HFFc6 (cell line): Measurements from ENCODE around the gene MUTYH. TPM values are rescaled to one million over a fixed set of nuclear protein-coding genes. Genes with fewer than 3 reads are reported as not detected.

Experiments
- DNase-seq: peaks from one replicate; pipeline ENCODE4 v3.0.0-alpha.2; 2018
- H3K27ac Mint-ChIP-seq: 2 replicates; pipeline ENCODE4 v1.8.0; 2020; ENCODE audit warnings: mild to moderate bottlenecking, mixed read lengths
- H3K27me3 Mint-ChIP-seq: 2 replicates; pipeline ENCODE4 v1.8.0; 2021; ENCODE audit warnings: mild to moderate bottlenecking, moderate library complexity, mixed read lengths; ENCODE audit not compliant: insufficient read depth
- H3K36me3 Mint-ChIP-seq: 2 replicates; pipeline ENCODE4 v1.8.0; 2021; ENCODE audit warnings: low read depth, mixed read lengths
- H3K4me1 Mint-ChIP-seq: 2 replicates; pipeline ENCODE4 v1.8.0; 2020; ENCODE audit warnings: low read depth, mixed read lengths
- H3K4me3 Mint-ChIP-seq: 2 replicates; pipeline ENCODE4 v1.8.0; 2020; ENCODE audit warnings: mild to moderate bottlenecking, moderate library complexity, mixed read lengths
- H3K9me3 Mint-ChIP-seq: 2 replicates; pipeline ENCODE4 v1.8.0; 2020; ENCODE audit warnings: mild to moderate bottlenecking, mixed read lengths
- CTCF ChIP-seq: fragments of 200-600 bp; sonication (generic); IDR thresholded peaks from 2 replicates; pipeline ENCODE4 v1.5.0; 2021; ENCODE audit warnings: antibody characterized with exemption, mild to moderate bottlenecking
- total RNA-seq, 6 experiments: library from RNA; stranded (reverse); fragmentation: NEBNext Ultra II Directional; extraction: Animal tissue kit (Norgen Biotek cat#: 25700); gene quantifications; 2 replicates in 1 of 6; 3 replicates in 5 of 6; pipeline ENCODE4 v1.2.3, GENCODE V29; 2021

The MUTYH gene
- total RNA-seq, 6 experiments from 2014 or later: 8.7 to 12.9 (median 10.5) TPM

DNA sequence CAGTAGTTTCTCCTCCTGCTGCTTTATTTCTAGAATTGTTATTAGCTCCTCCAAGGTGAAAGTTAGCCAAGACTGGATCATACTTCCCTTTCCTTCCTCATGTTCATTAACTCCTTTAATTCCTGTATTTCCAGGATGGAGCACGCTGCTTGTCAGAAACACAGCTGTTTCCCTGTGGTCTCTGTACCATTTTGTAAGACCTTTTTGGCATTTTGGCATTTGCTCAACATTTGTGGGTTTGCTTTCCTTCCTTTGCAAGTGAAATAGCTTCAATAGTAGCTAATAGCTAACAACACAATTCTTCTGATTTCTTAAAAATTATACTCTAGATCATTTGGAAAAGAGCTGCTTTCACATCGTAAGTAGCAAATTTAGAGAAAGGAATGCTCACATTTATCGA is 57.9 kb downstream of the MUTYH start:
- H3K27me3 Mint-ChIP-seq: peaks cover 22% of the 10 kb centered on the region
- no peak for DNase-seq
- peaks cover 6% of the 10 kb centered on the region for H3K36me3 Mint-ChIP-seq
- no peak overlapping the region for H3K27ac Mint-ChIP-seq
- no peak for TF ChIP-seq CTCF
- H3K4me3 Mint-ChIP-seq: no peak overlapping the region
- no peaks in the 10 kb centered on the region for H3K9me3 Mint-ChIP-seq
- peaks cover 7% of the 10 kb centered on the region; the same call in 1 of the 2 replicates for H3K4me1 Mint-ChIP-seq

Other genes starting within 250 kb of the MUTYH start
- under 1 TPM in 2 of 6 experiments, not detected in 4; 0.03 to 0.05 TPM for gene ZSWIM5, start 133.8 kb downstream of the MUTYH start, total RNA-seq
- gene HPDL, start 13.5 kb downstream of the MUTYH start, total RNA-seq: under 1 TPM; 0.36 to 0.80 (median 0.58) TPM
- gene TOE1, start 270 bp downstream of the MUTYH start, total RNA-seq: 10 to 100 TPM in 3 of 6 experiments, 1 to 10 TPM in 3; 9.5 to 11.7 (median 10.1) TPM
- 1 to 10 TPM in 2 of 6 experiments, under 1 TPM in 4; 0.54 to 1.4 (median 0.82) TPM for gene TESK2, start 150.7 kb upstream of the MUTYH start, total RNA-seq
- gene CCDC163, start 159.6 kb upstream of the MUTYH start, total RNA-seq: 1 to 10 TPM; 1.3 to 2.4 (median 1.7) TPM
- gene MMACHC, start 159.9 kb upstream of the MUTYH start, total RNA-seq: 10 to 100 TPM; 11.1 to 12.9 (median 12.4) TPM
- gene PRDX1, start 181.4 kb upstream of the MUTYH start, total RNA-seq: 1,000 to 10,000 TPM in 3 of 6 experiments, 100 to 1,000 TPM in 3; 798 to 1,123 (median 999) TPM
- 100 to 1,000 TPM; 105 to 125 (median 119) TPM for gene AKR1A1, start 210.4 kb upstream of the MUTYH start, total RNA-seq
- gene NASP, start 243.6 kb upstream of the MUTYH start, total RNA-seq: 10 to 100 TPM; 41.6 to 77.7 (median 72.1) TPM